T-helper 1 cell (primary cell): Measurements from ENCODE around the gene GTSE1.

Experiments
- DNase-seq, 5 donors: peaks; one replicate each; pipeline ENCODE4 v3.0.0-alpha.2; 2012 to 2020

The GTSE1 gene

GRCh38 chr22:46329616-46330015 is 32.9 kb downstream of the GTSE1 start:
- DNase-seq = no peak

DNA sequence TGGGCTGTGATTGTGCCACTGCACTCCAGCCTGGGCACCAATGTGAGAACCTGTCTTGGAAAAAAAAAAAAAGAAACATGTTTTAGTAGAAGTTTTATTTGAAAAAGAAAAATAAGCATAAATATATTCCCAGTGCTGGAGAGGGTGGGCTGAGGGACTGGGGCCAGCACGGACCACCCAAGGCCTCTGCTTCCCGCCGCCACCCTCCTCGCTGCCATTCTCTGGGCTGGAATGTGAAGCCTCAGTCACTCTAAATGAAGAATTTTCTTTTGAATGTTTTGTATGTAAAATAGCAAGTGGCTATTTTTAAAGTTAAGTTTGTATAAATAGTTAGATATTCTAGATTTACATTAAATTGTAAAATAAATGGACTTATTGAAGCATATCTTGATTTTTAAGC is 33.8 kb downstream of the GTSE1 start:
- DNase-seq = no peak

DNA sequence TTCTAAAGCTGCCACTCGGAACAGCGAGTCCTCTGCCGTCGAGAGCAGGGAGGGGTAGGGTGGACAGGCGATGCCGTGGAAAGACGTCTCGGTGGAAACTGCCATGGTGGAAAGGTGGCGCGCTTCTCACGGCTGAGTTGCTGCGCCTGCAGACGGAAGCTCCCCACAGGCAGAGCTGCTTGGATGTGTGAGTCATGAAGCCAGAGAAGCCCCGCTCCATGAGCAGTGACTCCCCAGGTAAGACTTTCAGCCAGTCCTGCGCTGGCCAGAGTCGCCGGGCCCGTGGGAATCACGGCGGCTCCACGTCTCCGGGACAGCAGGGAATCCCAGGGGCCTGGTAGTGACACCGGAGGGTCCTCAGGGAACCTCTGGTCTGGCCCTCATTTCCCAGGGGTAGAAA is 34.8 kb downstream of the GTSE1 start:
- DNase-seq = no peak

GRCh38 chr22:46335201-46336118 is 38.8 kb downstream of the GTSE1 start, which contains the start of gene TRMU:
TSS of gene TRMU (plus strand) at chr22:46335714. CDS start at chr22:46335765, 51 bp downstream.
- DNase-seq = peak; percentile 47 to 84 (median 52)

DNA sequence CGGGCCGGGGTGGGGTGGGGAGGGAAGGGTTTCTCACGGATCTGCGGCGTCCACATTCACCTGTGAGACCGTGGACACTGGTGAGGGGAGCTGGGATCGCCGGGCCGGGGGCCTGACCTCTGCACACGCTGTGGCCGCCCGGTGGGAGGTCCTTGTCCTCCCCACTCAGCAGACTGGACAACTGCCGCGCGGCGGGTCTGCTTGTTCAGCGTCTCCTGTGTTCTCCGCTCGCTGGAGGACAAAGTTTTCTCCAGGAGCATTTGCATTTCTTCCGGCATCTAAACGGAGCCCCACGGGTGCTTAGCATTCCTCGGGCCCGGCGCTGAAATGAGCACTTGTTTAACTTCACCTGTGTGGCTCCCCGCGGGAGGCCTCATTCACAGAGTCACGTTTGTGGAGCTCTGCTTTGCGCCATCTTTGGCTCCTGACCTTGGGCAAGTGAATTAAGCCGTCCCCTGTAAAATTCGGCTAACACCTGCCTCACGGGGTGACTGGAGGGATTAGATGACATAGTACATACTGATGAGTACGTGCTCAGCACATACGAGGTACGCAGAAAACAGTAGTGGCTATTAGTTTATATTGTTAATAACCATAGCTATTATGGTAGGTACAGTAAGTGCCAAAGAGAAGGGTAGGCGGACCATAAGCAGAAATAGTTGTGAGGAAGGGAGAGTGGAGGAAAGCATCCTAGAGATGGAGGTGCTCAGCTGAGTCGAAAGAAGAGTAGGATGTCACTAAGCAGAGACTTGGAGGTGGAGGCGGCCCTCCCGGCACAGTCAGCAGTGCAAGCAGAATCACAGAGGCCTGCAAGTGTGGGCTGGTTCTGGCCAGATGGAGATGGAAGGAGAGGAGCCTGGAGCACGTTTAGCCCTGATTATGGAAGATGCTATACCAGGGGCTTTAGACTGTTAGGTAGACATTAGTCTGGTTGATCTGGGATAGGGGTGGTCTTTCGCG is 39.7 kb downstream of the GTSE1 start:
- no peak for DNase-seq

- DNase-seq = no peak
Measured at GRCh38 chr22:46337870-46338269, 41.2 kb downstream of the GTSE1 start.

DNA sequence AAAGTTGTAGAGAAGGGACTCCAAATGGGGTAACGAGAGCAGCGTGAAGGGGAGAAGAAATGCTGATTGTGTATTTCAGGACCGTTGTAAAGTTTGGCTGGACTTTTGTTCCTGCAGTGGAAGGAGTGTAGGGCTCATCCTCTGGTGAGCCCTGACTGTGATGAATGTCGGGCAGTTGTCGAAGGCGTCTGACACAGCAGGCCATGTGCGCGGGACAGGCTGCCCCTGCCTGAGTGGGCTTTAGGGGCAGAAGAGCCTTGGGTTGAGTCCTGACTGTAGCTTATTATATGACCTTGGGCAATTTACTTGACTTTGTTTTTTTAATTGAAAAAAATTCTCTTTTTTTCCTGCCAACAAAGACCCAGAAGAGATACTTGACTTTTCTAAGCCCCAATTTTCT is 42.0 kb downstream of the GTSE1 start:
- DNase-seq = no peak

DNA sequence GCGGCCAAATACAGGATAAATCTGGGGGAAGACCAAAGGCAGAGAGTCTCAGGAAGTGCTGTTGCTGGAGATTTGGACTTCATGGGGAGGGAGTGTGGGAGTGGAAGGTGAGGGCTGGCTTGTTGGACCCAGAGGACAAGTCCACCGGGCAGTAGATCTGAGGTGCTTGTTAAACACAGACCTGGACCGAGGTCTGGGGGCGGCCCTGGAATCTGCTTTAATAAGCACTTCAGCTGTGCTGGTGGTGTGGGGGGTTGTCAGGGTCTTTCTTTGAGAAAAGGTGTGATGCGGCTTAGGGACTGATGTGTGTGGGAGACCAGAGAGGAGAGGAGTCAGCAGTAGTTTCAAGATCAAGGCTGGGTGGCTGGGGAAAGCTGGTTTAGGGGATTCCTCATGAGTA is 43.3 kb downstream of the GTSE1 start:
- no peak for DNase-seq

GRCh38 chr22:46340676-46341075 is 44.0 kb downstream of the GTSE1 start:
- no peak for DNase-seq

- DNase-seq = no peak
Measured at GRCh38 chr22:46346680-46347405, 50.2 kb downstream of the GTSE1 start.

DNA sequence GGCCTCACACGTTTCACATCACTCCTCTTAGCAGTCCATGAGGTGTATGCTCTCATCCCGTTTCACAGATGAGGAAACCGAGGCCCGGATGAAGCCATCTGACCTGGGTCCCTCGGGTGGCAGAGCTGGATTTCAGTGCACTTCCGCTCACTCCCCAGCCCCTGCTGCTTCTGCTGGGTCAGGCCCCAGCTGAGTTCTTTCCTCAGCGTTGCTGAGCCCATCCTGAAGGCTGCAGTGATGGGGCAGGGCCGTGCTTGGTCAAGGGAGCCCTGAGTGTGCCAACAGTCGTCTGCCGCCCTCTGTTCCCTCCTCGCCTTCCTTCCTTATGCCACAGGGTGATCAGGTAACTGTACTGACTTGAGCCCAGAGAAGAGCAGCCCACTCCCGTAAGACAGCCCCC is 51.0 kb downstream of the GTSE1 start:
- DNase-seq = no peak

- DNase-seq = no peak
Measured at GRCh38 chr22:46348099-46348695, 51.5 kb downstream of the GTSE1 start.

GRCh38 chr22:46349238-46349637 is 52.6 kb downstream of the GTSE1 start:
- DNase-seq = no peak

- no peak for DNase-seq
Measured at GRCh38 chr22:46349681-46350080, 53.0 kb downstream of the GTSE1 start.

DNA sequence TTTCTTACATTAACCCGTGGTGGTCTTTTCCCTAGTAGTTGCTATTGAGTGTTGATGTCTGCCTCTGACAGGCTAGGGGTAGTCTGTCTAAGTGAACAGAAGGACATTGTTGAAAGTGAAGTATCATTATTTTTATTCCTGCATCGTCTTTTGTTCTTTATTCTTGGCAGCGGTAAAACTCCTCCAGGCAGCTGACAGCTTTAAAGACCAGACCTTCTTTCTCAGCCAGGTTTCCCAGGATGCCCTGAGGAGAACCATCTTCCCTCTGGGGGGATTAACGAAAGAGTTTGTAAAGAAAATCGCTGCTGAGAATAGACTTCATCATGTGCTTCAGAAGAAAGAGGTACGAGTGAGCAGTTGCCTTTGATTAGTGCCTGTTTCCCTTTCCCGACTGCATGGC is 53.5 kb downstream of the GTSE1 start:
- no peak for DNase-seq

DNA sequence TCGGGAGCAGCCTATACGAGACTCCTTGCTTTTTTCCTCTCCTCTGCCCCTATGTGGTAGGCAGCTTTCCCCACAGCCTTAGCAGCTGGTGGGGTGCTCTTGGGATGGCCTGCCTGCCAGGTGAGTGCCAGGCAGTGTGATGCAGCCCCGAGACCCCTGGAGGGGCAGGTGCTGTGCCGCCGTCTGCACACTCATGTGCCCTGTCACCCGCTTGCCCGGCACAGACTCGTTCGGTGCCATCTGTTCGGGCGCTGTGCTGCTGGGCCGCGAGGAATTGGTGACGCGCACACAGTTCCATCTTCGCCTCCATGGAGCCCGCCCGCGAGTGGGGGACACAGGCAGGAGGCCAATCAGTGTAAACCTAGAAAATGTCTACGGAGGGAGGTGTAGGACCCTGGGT is 54.0 kb downstream of the GTSE1 start:
- no peak for DNase-seq

DNA sequence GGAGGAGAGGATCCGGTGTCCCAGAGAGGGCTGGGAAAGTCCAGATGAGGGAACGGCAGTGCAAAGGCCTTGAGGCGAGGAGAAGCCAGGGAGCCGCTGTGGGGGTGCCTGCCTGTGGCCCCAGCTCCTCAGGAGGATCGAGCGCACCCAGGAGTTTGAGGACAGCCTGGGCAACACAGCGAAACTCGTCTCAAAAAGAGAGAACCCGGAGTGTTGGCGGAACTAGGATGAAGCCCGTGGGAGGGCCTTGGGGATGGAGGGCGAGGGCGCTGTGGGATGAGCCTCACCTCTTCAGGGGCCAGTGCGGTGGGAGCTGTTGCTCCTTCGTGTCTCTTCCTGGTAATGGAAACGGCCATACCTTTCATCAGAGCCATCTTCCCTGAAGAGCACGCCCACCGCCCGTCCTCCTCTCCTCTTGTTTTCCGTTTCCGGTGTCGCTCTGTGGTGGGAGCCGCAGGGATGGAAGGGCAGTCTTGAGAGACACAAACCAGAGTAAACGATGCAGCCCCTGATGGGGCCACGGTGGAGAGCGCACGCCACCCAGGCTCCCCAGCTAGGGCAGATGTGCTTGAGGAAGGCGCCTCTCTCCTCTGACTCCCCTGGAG is 54.6 kb downstream of the GTSE1 start:
- no peak for DNase-seq

DNA sequence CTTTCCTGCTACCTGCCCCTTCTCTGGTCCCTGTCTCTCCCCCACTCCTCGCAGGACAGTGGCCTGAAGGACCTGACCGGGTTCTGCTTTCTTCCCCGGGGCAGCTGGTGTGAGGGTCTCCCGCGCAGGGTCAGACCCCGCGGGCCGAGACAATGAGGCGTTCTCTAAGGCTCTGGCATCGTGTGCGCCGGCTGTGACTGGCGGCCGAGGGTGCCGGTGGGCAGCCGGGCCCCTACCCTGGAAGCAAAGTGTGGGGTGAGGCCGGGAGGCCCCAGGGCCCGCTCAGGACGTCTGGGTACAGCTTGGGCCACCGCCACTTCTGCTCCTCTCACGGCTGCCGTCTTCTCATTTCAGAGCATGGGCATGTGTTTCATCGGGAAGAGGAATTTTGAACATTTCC is 55.1 kb downstream of the GTSE1 start:
- DNase-seq = no peak

GRCh38 chr22:46352276-46352675 is 55.6 kb downstream of the GTSE1 start:
- no peak for DNase-seq

GRCh38 chr22:46352691-46353386 is 56.2 kb downstream of the GTSE1 start:
- DNase-seq = no peak

GRCh38 chr22:46353483-46354105 is 56.9 kb downstream of the GTSE1 start:
- DNase-seq = no peak
